SU-DHL-6 (cell line): ENCODE measurements around the gene AFF2.

ENCODE experiments used
- H2AFZ ChIP-seq: fragments of 200-600 bp; sonication (generic); 2 replicates; pipeline ENCODE4 v1.6.1; 2014; ENCODE audit warnings: low read depth, mild to moderate bottlenecking, moderate library complexity, mixed read lengths, antibody characterized with exemption, low read length; ENCODE audit not compliant: severe bottlenecking
- H3F3A ChIP-seq: fragments of 200-600 bp; shearing (Covaris generic); 2 replicates; pipeline ENCODE4 v1.6.0; 2016; ENCODE audit warnings: antibody characterized with exemption, mild to moderate bottlenecking; ENCODE audit not compliant: insufficient read depth
- H3K27ac ChIP-seq: fragments of 200-600 bp; sonication (generic); 2 replicates; pipeline ENCODE4 v1.5.1; 2016; ENCODE audit warnings: low read depth, mild to moderate bottlenecking, low read length, moderate library complexity, mixed read lengths
- H3K27me3 ChIP-seq: fragments of 200-600 bp; sonication (generic), shearing (Covaris generic); 2 replicates; pipeline ENCODE4 v1.6.0; 2014; ENCODE audit warnings: mild to moderate bottlenecking, low read length
- H3K36me3 ChIP-seq: fragments of 200-600 bp; sonication (generic); 2 replicates; pipeline ENCODE4 v1.6.1; 2014; ENCODE audit warnings: mild to moderate bottlenecking, low read length, mixed read lengths
- H3K4me2 ChIP-seq: fragments of 300-600, 200-600 bp; shearing (Covaris generic), sonication (generic); 2 replicates; pipeline ENCODE4 v1.6.0; 2014; ENCODE audit warnings: low read length, low read depth, mild to moderate bottlenecking; ENCODE audit not compliant: poor library complexity, severe bottlenecking
- H3K4me3 ChIP-seq: fragments of 200-600 bp; sonication (generic); 2 replicates; pipeline ENCODE4 v1.5.1; 2014; ENCODE audit warnings: antibody characterized with exemption, low read length, mild to moderate bottlenecking, mixed read lengths; ENCODE audit not compliant: insufficient read depth, poor library complexity, severe bottlenecking
- H3K79me2 ChIP-seq: fragments of 200-600 bp; sonication (generic); 2 replicates; pipeline ENCODE4 v1.6.1; 2014; ENCODE audit warnings: mild to moderate bottlenecking, low read length, moderate library complexity; ENCODE audit not compliant: insufficient read depth
- H3K9ac ChIP-seq: fragments of 200-600 bp; sonication (generic); 2 replicates; pipeline ENCODE4 v1.7.0; 2014; ENCODE audit warnings: mild to moderate bottlenecking, low read length
- H3K9me2 ChIP-seq: fragments of 200-600 bp; sonication (generic); replicated peaks from 2 replicates; pipeline ENCODE4 v1.6.1; 2014; ENCODE audit warnings: low read length; ENCODE audit not compliant: insufficient read depth
- H3K9me3 ChIP-seq: fragments of 200-600 bp; sonication (generic); 2 replicates; pipeline ENCODE4 v1.6.1; 2014; ENCODE audit warnings: low read length, mixed read lengths; ENCODE audit not compliant: insufficient read depth
- H4K20me1 ChIP-seq: fragments of 200-600 bp; sonication (generic); 2 replicates; pipeline ENCODE4 v1.6.1; 2014; ENCODE audit warnings: low read depth, mild to moderate bottlenecking, antibody characterized with exemption, low read length, moderate library complexity, mixed read lengths
- EZH2phosphoT487 ChIP-seq: fragments of 200-600 bp; sonication (generic), shearing (Covaris generic); conservative IDR thresholded peaks from 2 replicates; pipeline ENCODE4 v1.6.1; 2018; ENCODE audit warnings: mild to moderate bottlenecking, antibody characterized with exemption, low read length, moderate library complexity, mixed read lengths
- TF ChIP-seq, protein P1 (sequence below): fragments of 200-600 bp; sonication (generic); IDR thresholded peaks from one replicate; pipeline ENCODE4 v1.5.1; 2017; ENCODE audit warnings: antibody characterized with exemption, mild to moderate bottlenecking, low read length, moderate library complexity; ENCODE audit not compliant: insufficient read depth, poor library complexity, severe bottlenecking

Gene AFF2

DNA sequence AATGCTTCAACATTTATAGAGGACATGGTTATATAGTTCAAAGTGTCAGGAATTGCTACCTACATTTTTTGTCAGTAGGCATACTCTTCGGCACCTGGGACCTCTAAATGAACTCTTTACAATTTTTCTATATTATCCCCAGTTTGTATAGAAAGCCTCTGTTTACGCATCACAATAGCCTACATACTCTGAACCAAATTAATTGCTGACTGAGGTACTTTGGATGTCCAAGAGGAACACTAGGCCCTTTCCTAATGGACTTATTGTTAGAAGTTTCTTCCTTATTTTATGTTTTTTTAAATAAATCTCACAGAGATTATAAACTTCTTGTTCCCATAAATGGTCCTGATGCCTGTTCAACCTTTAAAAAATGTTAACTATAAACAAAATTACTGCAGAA lies 8.4 kb upstream of the AFF2 start:
- Histone ChIP-seq H3K4me2 (no peak overlapping the region), H3K27ac (no peak overlapping the region)

DNA sequence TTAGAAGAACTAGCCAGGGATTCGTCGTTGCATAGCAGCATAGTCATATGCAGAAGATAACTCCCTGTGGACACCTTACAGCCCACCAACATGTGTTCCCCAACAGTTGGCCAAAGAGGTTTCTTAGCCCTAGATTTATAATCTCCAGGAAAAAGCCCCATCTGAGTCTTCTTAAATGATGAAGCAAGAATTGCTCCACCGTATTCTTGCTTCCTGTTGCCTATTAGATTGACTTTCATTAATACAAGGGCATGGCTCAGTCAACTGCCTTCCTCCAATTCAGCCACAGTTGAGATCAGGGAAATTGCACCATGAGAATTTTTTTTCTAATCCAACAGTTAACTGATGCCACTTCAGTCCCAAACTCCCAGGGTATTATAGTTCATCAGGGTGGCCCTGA lies 5.2 kb upstream of the AFF2 start:
- TF ChIP-seq EZH2phosphoT487: no peak
- TF ChIP-seq, protein P1, sequence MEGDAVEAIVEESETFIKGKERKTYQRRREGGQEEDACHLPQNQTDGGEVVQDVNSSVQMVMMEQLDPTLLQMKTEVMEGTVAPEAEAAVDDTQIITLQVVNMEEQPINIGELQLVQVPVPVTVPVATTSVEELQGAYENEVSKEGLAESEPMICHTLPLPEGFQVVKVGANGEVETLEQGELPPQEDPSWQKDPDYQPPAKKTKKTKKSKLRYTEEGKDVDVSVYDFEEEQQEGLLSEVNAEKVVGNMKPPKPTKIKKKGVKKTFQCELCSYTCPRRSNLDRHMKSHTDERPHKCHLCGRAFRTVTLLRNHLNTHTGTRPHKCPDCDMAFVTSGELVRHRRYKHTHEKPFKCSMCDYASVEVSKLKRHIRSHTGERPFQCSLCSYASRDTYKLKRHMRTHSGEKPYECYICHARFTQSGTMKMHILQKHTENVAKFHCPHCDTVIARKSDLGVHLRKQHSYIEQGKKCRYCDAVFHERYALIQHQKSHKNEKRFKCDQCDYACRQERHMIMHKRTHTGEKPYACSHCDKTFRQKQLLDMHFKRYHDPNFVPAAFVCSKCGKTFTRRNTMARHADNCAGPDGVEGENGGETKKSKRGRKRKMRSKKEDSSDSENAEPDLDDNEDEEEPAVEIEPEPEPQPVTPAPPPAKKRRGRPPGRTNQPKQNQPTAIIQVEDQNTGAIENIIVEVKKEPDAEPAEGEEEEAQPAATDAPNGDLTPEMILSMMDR: no peak
- H3K9ac ChIP-seq: no peak overlapping the region
- H3K4me2 ChIP-seq: no peak overlapping the region
- no peak overlapping the region for H3K27ac ChIP-seq
- H3K4me3 ChIP-seq: no peak overlapping the region
- H3K9me3 ChIP-seq: no peaks in the 10 kb centered on the region
- H3F3A ChIP-seq: no peaks in the 10 kb centered on the region
- no peaks in the 10 kb centered on the region for H3K27me3 ChIP-seq
- no peak overlapping the region for H2AFZ ChIP-seq
- no peaks in the 10 kb centered on the region for H4K20me1 ChIP-seq
- no peaks in the 10 kb centered on the region for H3K9me2 ChIP-seq
- H3K79me2 ChIP-seq: no peaks in the 10 kb centered on the region
- H3K36me3 ChIP-seq: no peaks in the 10 kb centered on the region

More for the DNA sequence above, 8.4 kb upstream of the AFF2 start:
- no peaks in the 10 kb centered on the region for H3F3A ChIP-seq
- TF ChIP-seq, protein P1: no peak
- no peak for TF ChIP-seq EZH2phosphoT487
- no peak overlapping the region for H2AFZ ChIP-seq
- H3K79me2 ChIP-seq: no peaks in the 10 kb centered on the region
- no peaks in the 10 kb centered on the region for H3K36me3 ChIP-seq
- no peaks in the 10 kb centered on the region for H3K9me2 ChIP-seq
- no peak overlapping the region for H3K9ac ChIP-seq
- H3K4me3 ChIP-seq: no peak overlapping the region
- no peaks in the 10 kb centered on the region for H4K20me1 ChIP-seq
- H3K9me3 ChIP-seq: no peaks in the 10 kb centered on the region
- no peaks in the 10 kb centered on the region for H3K27me3 ChIP-seq

DNA sequence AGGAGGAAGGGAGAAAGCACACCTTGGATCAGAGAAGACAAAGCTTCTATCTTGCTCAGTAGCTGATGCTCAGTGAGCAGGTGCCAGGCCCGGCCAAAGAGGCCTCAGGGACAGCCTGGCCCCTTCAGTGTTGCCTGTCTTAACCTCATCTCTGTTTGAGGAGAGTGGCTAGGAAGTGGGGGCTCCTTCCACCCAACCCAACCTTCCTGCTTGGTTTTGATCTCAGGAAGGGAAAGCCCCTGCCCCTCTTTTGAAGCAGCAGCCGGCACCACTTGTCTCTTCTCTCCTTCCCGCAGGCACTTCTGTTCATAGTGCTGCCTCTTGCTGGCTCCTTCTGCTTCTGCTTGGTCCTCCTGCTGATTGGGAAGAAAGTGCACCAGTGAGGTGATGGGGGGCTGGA lies 2.4 kb upstream of the AFF2 start:
- Histone ChIP-seq H3K9me2 (no peaks in the 10 kb centered on the region), H3K9ac (no peak overlapping the region), H3F3A (no peaks in the 10 kb centered on the region), H3K4me2 (no peak overlapping the region), H3K27me3 (no peaks in the 10 kb centered on the region), H4K20me1 (peaks cover 4% of the 10 kb centered on the region; the same call in 1 of the 2 replicates), H3K79me2 (peaks cover 23% of the 10 kb centered on the region), H3K36me3 (no peaks in the 10 kb centered on the region), H3K27ac (no peak overlapping the region), H3K9me3 (no peaks in the 10 kb centered on the region), H2AFZ (no peak overlapping the region), H3K4me3 (no peak overlapping the region)
- TF ChIP-seq, protein P1: no peak
- TF ChIP-seq EZH2phosphoT487: no peak
